Lower lobe of right lung (tissue), 2 donors: Measurements from ENCODE around the gene GLB1L2. TPM values are rescaled to one million over a fixed set of nuclear protein-coding genes. Genes with fewer than 3 reads are reported as not detected.

ENCODE experiments used
- ATAC-seq, 2 donors: fragments of 200-7000 bp; cut with Tn5 transposase; one replicate each; pipeline ENCODE4 v1.9.1; 2020 to 2022; ENCODE audit warnings: mild to moderate bottlenecking in 2 of 2, moderate library complexity in 2 of 2
- DNase-seq: peaks from one replicate; pipeline ENCODE4 v3.0.0-alpha.2; 2020
- H3K27ac ChIP-seq: fragments of 200-600 bp; one replicate; pipeline ENCODE4 v1.8.0; 2022
- H3K27me3 ChIP-seq: fragments of 200-600 bp; one replicate; pipeline ENCODE4 v1.8.0; 2022; ENCODE audit warnings: low read depth
- H3K36me3 ChIP-seq: fragments of 200-600 bp; one replicate; pipeline ENCODE4 v1.8.0; 2022; ENCODE audit warnings: mild to moderate bottlenecking
- H3K4me1 ChIP-seq: fragments of 200-600 bp; one replicate; pipeline ENCODE4 v1.8.0; 2022
- H3K4me3 ChIP-seq: fragments of 200-600 bp; one replicate; pipeline ENCODE4 v1.8.0; 2022; ENCODE audit warnings: mild to moderate bottlenecking
- H3K9me3 ChIP-seq: fragments of 200-600 bp; one replicate; pipeline ENCODE4 v1.8.0; 2022
- intact Hi-C: fragments of 100-400 bp; cut with DNase I; formaldehyde crosslinking; loops from one replicate; pipeline ENCODE4 v1.11.0; 2022
- total RNA-seq: library from RNA; stranded (reverse); fragmentation: NEBNext Ultra II Directional; extraction: Animal tissue kit (Norgen Biotek cat#: 25700); gene quantifications from one replicate; pipeline ENCODE4 v1.2.1, GENCODE V29; 2021
- TF ChIP-seq, protein P1 (sequence below): fragments of 200-600 bp; IDR thresholded peaks from one replicate; pipeline ENCODE4 v1.8.0; 2022; ENCODE audit warnings: antibody characterized with exemption, mild to moderate bottlenecking
- donor health status: DM: no; HTN: yes; CAD: no; lungs with severe emphysema.

Gene GLB1L2
- total RNA-seq, 1 donor from 2014 or later = 5.1 TPM

DNA sequence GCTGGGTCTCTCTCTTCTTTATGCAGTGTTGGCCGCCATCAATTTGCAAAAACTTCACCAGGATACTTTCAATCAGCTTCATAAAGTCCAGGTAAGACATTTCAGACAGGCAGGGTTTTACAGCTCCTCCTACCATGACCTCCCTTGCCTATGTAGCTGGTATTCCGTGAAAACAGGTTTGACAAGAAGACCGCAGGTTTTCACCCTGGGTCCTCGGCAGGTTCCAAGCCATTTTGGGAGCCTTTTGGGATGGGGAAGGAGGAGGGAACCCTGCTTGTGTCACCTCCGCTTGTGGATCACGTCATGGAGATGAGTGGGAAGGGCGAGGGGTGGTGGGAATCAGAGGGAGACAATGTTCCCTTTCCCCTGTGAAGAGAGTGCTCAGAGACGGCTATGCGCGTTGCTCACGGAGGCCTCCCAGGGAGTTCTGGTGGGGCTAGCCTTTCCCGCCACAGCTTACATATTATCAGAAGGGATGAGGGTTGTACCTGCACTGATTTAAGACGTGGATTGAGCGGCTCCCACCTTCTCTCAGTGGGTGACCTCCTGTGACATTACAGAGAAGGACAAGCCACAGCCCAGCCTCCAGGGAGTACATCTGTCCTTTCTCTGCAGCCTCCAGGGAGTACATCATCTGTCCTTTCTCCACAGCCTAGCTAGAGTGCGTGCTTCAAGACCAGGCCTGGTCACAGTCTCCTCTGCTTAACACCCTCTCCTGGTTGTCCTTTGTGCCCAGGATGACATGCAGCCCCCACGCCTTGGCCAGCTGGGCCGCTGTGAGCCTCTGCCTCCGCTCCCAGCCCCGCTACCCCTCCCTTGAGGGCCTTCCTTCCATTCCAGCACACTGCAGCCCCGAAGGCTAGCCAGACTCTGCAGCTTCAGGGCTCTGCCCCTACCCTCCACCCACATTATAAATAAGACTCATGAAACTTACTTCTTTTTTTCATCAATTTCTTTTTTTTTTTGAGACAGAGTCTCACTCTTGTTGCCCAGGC is 38.4 kb upstream of the GLB1L2 start:
- Histone ChIP-seq H3K27me3 (no peaks in the 10 kb centered on the region), H3K4me1 (no peaks in the 10 kb centered on the region), H3K9me3 (no peaks in the 10 kb centered on the region), H3K4me3 (no peak overlapping the region), H3K27ac (no peak overlapping the region), H3K36me3 (no peaks in the 10 kb centered on the region)
- intact Hi-C loops = no loop called here
- ATAC-seq = no peak
- DNase-seq = no peak
- TF ChIP-seq, protein P1, sequence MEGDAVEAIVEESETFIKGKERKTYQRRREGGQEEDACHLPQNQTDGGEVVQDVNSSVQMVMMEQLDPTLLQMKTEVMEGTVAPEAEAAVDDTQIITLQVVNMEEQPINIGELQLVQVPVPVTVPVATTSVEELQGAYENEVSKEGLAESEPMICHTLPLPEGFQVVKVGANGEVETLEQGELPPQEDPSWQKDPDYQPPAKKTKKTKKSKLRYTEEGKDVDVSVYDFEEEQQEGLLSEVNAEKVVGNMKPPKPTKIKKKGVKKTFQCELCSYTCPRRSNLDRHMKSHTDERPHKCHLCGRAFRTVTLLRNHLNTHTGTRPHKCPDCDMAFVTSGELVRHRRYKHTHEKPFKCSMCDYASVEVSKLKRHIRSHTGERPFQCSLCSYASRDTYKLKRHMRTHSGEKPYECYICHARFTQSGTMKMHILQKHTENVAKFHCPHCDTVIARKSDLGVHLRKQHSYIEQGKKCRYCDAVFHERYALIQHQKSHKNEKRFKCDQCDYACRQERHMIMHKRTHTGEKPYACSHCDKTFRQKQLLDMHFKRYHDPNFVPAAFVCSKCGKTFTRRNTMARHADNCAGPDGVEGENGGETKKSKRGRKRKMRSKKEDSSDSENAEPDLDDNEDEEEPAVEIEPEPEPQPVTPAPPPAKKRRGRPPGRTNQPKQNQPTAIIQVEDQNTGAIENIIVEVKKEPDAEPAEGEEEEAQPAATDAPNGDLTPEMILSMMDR = no peak

DNA sequence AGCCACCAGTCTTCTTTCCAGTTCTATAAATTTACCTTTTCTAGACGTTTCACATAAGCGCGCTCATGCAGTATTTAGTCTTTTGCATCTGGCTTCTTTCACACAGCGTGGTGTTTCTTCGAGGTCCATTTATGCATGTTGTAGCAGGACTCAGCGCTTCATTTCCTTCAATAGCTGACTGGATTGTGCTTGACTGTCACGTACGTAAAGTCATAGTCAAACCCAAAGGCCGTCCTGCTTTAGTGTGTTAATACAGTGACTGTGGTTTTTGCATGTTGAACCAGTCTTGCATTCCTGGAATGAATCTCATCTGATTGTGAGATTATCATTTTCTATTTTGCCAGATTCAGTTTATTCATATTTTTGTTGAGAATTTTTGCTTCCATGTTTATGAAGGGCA is 37.1 kb upstream of the GLB1L2 start:
- H3K27me3 ChIP-seq = no peaks in the 10 kb centered on the region
- DNase-seq = no peak
- TF ChIP-seq, protein P1 = no peak
- H3K36me3 ChIP-seq = no peaks in the 10 kb centered on the region
- no peak overlapping the region for H3K27ac ChIP-seq
- no peaks in the 10 kb centered on the region for H3K4me1 ChIP-seq
- no peaks in the 10 kb centered on the region for H3K9me3 ChIP-seq
- ATAC-seq = no peak
- intact Hi-C loops = no loop called here
- H3K4me3 ChIP-seq = no peak overlapping the region

DNA sequence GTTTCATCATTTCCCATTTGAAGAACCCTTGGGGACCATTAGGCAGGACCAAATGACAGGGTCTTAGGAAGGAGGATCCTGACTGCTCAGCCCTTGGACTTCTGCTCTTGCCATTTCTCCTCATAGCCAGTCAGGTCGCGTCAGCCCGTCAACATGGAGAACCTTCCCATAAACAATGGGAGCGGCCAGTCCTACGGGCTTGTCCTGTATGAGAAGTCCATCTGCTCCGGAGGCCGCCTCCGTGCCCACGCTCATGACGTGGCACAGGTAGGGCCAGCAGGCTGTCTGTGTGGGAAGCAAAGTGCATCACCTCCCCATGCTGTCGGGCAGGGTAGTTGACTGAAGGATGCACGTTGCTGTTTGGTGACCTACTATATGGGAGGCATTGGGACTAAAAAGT is 19.6 kb upstream of the GLB1L2 start:
- no peaks in the 10 kb centered on the region for H3K27me3 ChIP-seq
- TF ChIP-seq, protein P1 = no peak
- peaks cover 8% of the 10 kb centered on the region for H3K9me3 ChIP-seq
- DNase-seq (no peak), ATAC-seq (no peak)
- H3K4me1 ChIP-seq = no peaks in the 10 kb centered on the region
- no peak overlapping the region for H3K4me3 ChIP-seq
- intact Hi-C loops = no loop called here
- H3K27ac ChIP-seq = no peak overlapping the region
- no peaks in the 10 kb centered on the region for H3K36me3 ChIP-seq

DNA sequence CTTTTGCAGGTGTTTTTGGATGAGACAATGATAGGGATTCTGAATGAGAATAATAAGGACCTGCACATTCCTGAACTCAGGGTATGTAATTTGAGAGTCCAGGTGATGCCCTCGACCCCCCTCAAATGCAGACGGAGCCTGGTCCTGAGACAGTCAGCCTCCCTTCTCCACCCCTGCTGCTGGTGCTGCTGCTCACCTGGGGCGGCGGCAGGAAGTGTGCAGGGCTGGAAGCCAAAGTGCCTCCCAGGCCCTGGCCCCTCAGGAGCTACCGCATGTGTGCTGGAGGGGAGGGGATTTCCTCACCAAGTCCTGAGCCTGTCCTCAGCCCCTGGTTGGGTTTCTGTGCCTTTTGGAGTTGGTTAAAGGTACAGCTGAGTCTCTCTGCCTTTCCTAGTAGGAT is 19.0 kb upstream of the GLB1L2 start:
- intact Hi-C loops = no loop called here

DNA sequence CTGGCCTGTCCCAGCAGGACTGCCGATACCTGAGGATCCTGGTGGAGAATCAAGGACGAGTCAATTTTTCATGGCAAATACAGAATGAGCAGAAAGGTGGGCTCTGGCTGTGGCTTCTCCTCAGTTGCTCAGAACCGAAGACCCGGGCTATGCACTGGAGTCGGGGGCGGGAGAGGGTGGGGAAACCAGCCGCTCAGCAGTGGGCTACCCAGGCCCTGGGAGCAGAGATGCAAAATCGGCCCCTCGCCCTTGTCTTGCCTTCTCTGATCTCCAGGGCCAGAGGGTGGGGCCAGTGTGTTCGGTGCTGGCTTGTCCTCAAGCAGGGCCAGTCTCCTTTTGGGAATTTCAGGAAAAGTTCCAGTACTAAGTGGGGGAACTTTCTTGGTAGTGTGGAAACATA is 18.4 kb upstream of the GLB1L2 start:
- Histone ChIP-seq H3K27me3 (no peaks in the 10 kb centered on the region), H3K4me1 (no peaks in the 10 kb centered on the region), H3K9me3 (peaks cover 8% of the 10 kb centered on the region), H3K4me3 (no peak overlapping the region), H3K27ac (no peak overlapping the region), H3K36me3 (no peaks in the 10 kb centered on the region)
- no peak for DNase-seq
- ATAC-seq = no peak
- TF ChIP-seq, protein P1 = no peak
- intact Hi-C loops = no loop called here

More for the DNA sequence above, 19.0 kb upstream of the GLB1L2 start:
- Histone ChIP-seq H3K27me3 (no peaks in the 10 kb centered on the region), H3K36me3 (no peaks in the 10 kb centered on the region), H3K27ac (no peak overlapping the region), H3K4me1 (no peaks in the 10 kb centered on the region), H3K4me3 (no peak overlapping the region), H3K9me3 (peaks cover 8% of the 10 kb centered on the region)
- TF ChIP-seq, protein P1 = no peak
- DNase-seq (no peak), ATAC-seq (no peak)
